Esophagus squamous epithelium (tissue), 4 donors: ENCODE results near the gene RUNDC1.

Experiments used
- POLR2A ChIP-seq, 4 donors: fragments of 450-650 bp; IDR thresholded peaks; one replicate each; pipeline ENCODE4 v1.6.1; 2017; ENCODE audit warnings: antibody characterized with exemption in 4 of 4, mild to moderate bottlenecking in 4 of 4, moderate library complexity in 3 of 4
- TF ChIP-seq, protein P1 (sequence below), 6 experiments: fragments of 450-650 bp in 4 of 6; fragments of 200-600 bp in 2 of 6; sonication (generic) in 2 of 6; IDR thresholded peaks; one replicate each; pipeline ENCODE4 v1.5.1; 2016 to 2019; ENCODE audit warnings: antibody characterized with exemption in 6 of 6, mild to moderate bottlenecking in 4 of 6, moderate library complexity in 4 of 6

DNA sequence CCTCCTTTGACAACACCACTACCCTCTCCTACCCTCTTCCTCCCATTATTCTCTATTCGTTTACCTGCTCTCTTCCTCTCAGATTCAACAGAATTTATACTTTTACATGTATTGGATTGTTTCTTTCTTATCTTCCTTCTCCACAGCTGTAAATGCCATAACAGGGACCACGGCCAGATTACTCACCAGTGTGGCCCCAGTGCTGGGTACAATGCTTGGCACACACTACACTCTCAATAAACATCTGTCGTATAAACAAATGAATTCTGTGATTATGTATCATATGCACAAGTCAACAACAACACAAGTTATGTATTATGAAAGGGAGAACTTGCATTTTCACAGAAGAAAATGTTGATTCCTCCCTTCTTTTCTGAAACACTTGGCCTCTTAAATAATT lies 36.2 kb upstream of the RUNDC1 start:
- TF ChIP-seq, protein P1, sequence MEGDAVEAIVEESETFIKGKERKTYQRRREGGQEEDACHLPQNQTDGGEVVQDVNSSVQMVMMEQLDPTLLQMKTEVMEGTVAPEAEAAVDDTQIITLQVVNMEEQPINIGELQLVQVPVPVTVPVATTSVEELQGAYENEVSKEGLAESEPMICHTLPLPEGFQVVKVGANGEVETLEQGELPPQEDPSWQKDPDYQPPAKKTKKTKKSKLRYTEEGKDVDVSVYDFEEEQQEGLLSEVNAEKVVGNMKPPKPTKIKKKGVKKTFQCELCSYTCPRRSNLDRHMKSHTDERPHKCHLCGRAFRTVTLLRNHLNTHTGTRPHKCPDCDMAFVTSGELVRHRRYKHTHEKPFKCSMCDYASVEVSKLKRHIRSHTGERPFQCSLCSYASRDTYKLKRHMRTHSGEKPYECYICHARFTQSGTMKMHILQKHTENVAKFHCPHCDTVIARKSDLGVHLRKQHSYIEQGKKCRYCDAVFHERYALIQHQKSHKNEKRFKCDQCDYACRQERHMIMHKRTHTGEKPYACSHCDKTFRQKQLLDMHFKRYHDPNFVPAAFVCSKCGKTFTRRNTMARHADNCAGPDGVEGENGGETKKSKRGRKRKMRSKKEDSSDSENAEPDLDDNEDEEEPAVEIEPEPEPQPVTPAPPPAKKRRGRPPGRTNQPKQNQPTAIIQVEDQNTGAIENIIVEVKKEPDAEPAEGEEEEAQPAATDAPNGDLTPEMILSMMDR (IDR thresholded peaks at IDR 0.05): no peak
- TF ChIP-seq POLR2A (IDR thresholded peaks at IDR 0.05): no peak
